Colonic mucosa (tissue), 4 donors: ENCODE data around the gene TMEM63A. TPM values are rescaled to one million over a fixed set of nuclear protein-coding genes. Genes with fewer than 3 reads are reported as not detected.
A peak's percentile ranks its signal among the peaks of the same experiment; 100 is the strongest.

Experiments
- DNase-seq: peaks from one replicate; pipeline ENCODE4 v3.0.0-alpha.2; 2020
- H3K27ac ChIP-seq: fragments of 200-600 bp; one replicate; pipeline ENCODE4 v1.8.0; 2021
- H3K27me3 ChIP-seq: fragments of 200-600 bp; one replicate; pipeline ENCODE4 v1.8.0; 2021
- H3K36me3 ChIP-seq: fragments of 200-600 bp; one replicate; pipeline ENCODE4 v1.8.0; 2021
- H3K4me1 ChIP-seq: fragments of 200-600 bp; one replicate; pipeline ENCODE4 v1.8.0; 2021; ENCODE audit warnings: mild to moderate bottlenecking
- H3K4me3 ChIP-seq: fragments of 200-600 bp; one replicate; pipeline ENCODE4 v1.8.0; 2021
- H3K9ac ChIP-seq, 2 donors: one replicate each; pipeline ENCODE4 v1.7.0; 2013; ENCODE audit warnings: control low read depth in 2 of 2, low read depth in 2 of 2, low read length in 2 of 2
- H3K9me3 ChIP-seq: fragments of 200-600 bp; one replicate; pipeline ENCODE4 v1.8.0; 2021
- CTCF ChIP-seq: fragments of 200-600 bp; IDR thresholded peaks from one replicate; pipeline ENCODE4 v1.8.0; 2022; ENCODE audit warnings: antibody characterized with exemption, mild to moderate bottlenecking
- intact Hi-C: fragments of 100-400 bp; cut with DNase I; formaldehyde crosslinking; loops from one replicate; pipeline ENCODE4 v1.14.1; 2022
- total RNA-seq, 2 donors: library from RNA; stranded (reverse); fragmentation: NEBNext Ultra II Directional in 1 of 2; extraction: Animal tissue kit (Norgen Biotek cat#: 25700) in 1 of 2; gene quantifications; one replicate each; pipeline ENCODE4 v1.2.1, GENCODE V29; 2021
- donor health status: healthy.
- donor health status: DM: no; HTN: no; CAD: no.
- donor health status: DM: no; HTN: no; CAD: no.

The TMEM63A gene
- total RNA-seq, 2 donors from 2014 or later = 124 to 165 TPM

- H3K9me3 ChIP-seq = no peaks in the 10 kb centered on the region
- TF ChIP-seq CTCF = no peak
- peak overlapping the region; percentile 75 for H3K27ac ChIP-seq
- H3K4me3 ChIP-seq = no peak overlapping the region
- no peaks in the 10 kb centered on the region for H3K36me3 ChIP-seq
- intact Hi-C loops = no loop called here
- no peak for DNase-seq
- peak overlapping the region in 1 of 2 donors; percentile 65 for H3K9ac ChIP-seq
- no peaks in the 10 kb centered on the region for H3K4me1 ChIP-seq
- H3K27me3 ChIP-seq = no peaks in the 10 kb centered on the region
These were observed 14.3 kb upstream of the TMEM63A start for GRCh38 chr1:225896494-225896893.

- no peaks in the 10 kb centered on the region for H3K36me3 ChIP-seq
- H3K9ac ChIP-seq = no peak overlapping the region
- H3K27me3 ChIP-seq = no peaks in the 10 kb centered on the region
- no peak for DNase-seq
- H3K9me3 ChIP-seq = no peaks in the 10 kb centered on the region
- H3K27ac ChIP-seq = no peak overlapping the region
- intact Hi-C loops = no loop called here
- no peak for TF ChIP-seq CTCF
- peaks cover 5% of the 10 kb centered on the region for H3K4me1 ChIP-seq
- no peak overlapping the region for H3K4me3 ChIP-seq
These were observed 10.1 kb upstream of the TMEM63A start for GRCh38 chr1:225892307-225892706.

- intact Hi-C loops = no loop called here
- DNase-seq = peak; percentile 77
- H3K27ac ChIP-seq = peak overlapping the region; percentile 89
These were observed 9.2 kb upstream of the TMEM63A start for GRCh38 chr1:225891229-225891972.

GRCh38 chr1:225890346-225891228, 8.4 kb upstream of the TMEM63A start:
- Histone ChIP-seq H3K4me1 (peaks cover 5% of the 10 kb centered on the region), H3K27me3 (no peaks in the 10 kb centered on the region), H3K9ac (peak overlapping the region; percentile 16 to 93), H3K4me3 (no peak overlapping the region), H3K36me3 (no peaks in the 10 kb centered on the region), H3K27ac (peak overlapping the region; percentile 89), H3K9me3 (no peaks in the 10 kb centered on the region)
- no peak for TF ChIP-seq CTCF
- DNase-seq = peak; percentile 70
- intact Hi-C loops = no loop called here

More at GRCh38 chr1:225891229-225891972, 9.2 kb upstream of the TMEM63A start:
- H3K9me3 ChIP-seq = no peaks in the 10 kb centered on the region
- peak overlapping the region; percentile 16 to 93 for H3K9ac ChIP-seq
- H3K4me3 ChIP-seq = no peak overlapping the region
- H3K4me1 ChIP-seq = peaks cover 5% of the 10 kb centered on the region
- no peak for TF ChIP-seq CTCF
- no peaks in the 10 kb centered on the region for H3K27me3 ChIP-seq
- H3K36me3 ChIP-seq = no peaks in the 10 kb centered on the region

GRCh38 chr1:225889743-225890142, 7.6 kb upstream of the TMEM63A start:
- no peak overlapping the region for H3K4me3 ChIP-seq
- H3K36me3 ChIP-seq = no peaks in the 10 kb centered on the region
- H3K4me1 ChIP-seq = peaks cover 5% of the 10 kb centered on the region
- H3K9ac ChIP-seq = peak overlapping the region in 1 of 2 donors; percentile 93
- H3K27ac ChIP-seq = peak overlapping the region; percentile 89
- no peak for DNase-seq
- no peak for TF ChIP-seq CTCF
- no peaks in the 10 kb centered on the region for H3K9me3 ChIP-seq
- intact Hi-C loops = no loop called here
- no peaks in the 10 kb centered on the region for H3K27me3 ChIP-seq
